Activated naive CD4-positive, alpha-beta T cell treated with anti-CD3 and anti-CD28 coated beads, Interleukin-2, amount 10 ng/mL, durations not matched to agents 5 hours and 36 hours (primary cell): ENCODE results near the gene VAPB. TPM values are rescaled to one million over a fixed set of nuclear protein-coding genes. Genes with fewer than 3 reads are reported as not detected.

Experiments used
- total RNA-seq, 2 experiments: library from RNA; stranded (reverse); gene quantifications; one replicate each; pipeline ENCODE4 v1.2.3, GENCODE V29; 2021

The VAPB gene, protein sequence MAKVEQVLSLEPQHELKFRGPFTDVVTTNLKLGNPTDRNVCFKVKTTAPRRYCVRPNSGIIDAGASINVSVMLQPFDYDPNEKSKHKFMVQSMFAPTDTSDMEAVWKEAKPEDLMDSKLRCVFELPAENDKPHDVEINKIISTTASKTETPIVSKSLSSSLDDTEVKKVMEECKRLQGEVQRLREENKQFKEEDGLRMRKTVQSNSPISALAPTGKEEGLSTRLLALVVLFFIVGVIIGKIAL
- total RNA-seq, result 10 to 100 TPM; 27.4 to 30.6 TPM

DNA sequence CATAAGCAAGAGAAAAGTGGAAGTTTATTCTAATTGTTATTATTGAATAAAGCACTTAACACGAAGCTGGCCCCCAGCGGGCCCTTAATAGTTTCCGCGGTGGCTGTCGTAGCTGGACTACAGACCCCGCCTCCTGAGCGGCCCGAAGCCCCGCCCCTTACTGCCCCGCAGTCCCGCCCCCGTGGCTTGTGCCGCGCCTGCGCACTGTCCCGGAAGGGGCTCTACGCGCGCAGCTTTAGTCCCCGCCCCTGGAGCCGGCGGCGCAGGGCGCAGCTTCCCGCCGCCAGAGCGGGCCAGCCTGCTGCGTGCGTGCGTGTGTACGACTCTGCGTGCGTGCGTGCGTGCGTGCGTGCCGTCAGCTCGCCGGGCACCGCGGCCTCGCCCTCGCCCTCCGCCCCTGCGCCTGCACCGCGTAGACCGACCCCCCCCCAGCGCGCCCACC is at the start of gene VAPB:
Gene VAPB (plus strand): TSS at position 348 of the 442 bp plus-strand sequence. CDS start 231 bp downstream, outside the sequence.

Other genes with a start within 250 kb of the VAPB start
- not detected for gene ANKRD60, start 160.6 kb upstream of the VAPB start, total RNA-seq
- 10 to 100 TPM; 16.3 to 16.4 TPM for gene RAB22A, start 79.5 kb upstream of the VAPB start, total RNA-seq
- gene APCDD1L, start 126.2 kb downstream of the VAPB start, total RNA-seq, result not detected